HepG2 (cell line): ENCODE measurements around the gene POFUT1. TPM values are rescaled to one million over a fixed set of nuclear protein-coding genes. Genes with fewer than 3 reads are reported as not detected.

Experiments used
- ATAC-seq: fragments of 200-7000 bp; cut with Tn5 transposase; 3 replicates; pipeline ENCODE4 v1.9.1; 2020; ENCODE audit warnings: mild to moderate bottlenecking, moderate library complexity
- BruUV-seq: library from RNA; stranded (reverse); fragments of 400-500 nt; replicated peaks from 2 replicates; lab custom pipeline; 2021; lab: Mats Ljungman, UMichigan
- CTCF ChIA-PET: fragments of 300-600 bp; formaldehyde crosslinking; extraction: SDS; loops from one replicate; lab custom pipeline; 2021; ENCODE audit warnings: low total read pairs, inconsistent platforms, low intra/inter-chr PET ratio; lab: Yijun Ruan, JAX
- POLR2A ChIA-PET: fragments of 350-600 bp; sonication (Branson Sonifier 250); formaldehyde crosslinking; loops from one replicate; lab custom pipeline; 2020; ENCODE audit warnings: antibody characterized with exemption, inconsistent platforms; lab: Yijun Ruan, JAX
- DNase-seq: peaks from one replicate; pipeline ENCODE4 v3.0.0-alpha.2; 2015; ENCODE audit warnings: low spot score
- FAIRE-seq: peaks from 3 replicates; lab custom pipeline; 2011; peaks lifted over from hg19 to GRCh38; lab: Jason Lieb, UNC
- H2AFZ ChIP-seq: one replicate; pipeline ENCODE4 v1.6.1; 2011; ENCODE audit warnings: low read length, inconsistent platforms
- H3K27ac ChIP-seq: fragments of 300-600 bp; 3 replicates; pipeline ENCODE4 v1.8.0; 2011; ENCODE audit warnings: mixed run types, mild to moderate bottlenecking, mixed read lengths, low read length, inconsistent platforms; ENCODE audit not compliant: insufficient read depth; ENCODE audit errors: extremely low read length
- H3K27me3 ChIP-seq, 2 experiments: fragments of 200-600 bp in 1 of 2; 2 replicates in 1 of 2; 3 replicates in 1 of 2; pipeline versions ENCODE4 v1.6.0 to v1.8.0; 2011; ENCODE audit warnings: low read length in 2 of 2, mild to moderate bottlenecking in 2 of 2, moderate library complexity in 2 of 2, inconsistent platforms in 1 of 2; ENCODE audit not compliant: insufficient read depth in 2 of 2, control insufficient read depth in 1 of 2
- H3K36me3 ChIP-seq, 2 experiments: fragments of 200-600 bp in 1 of 2; replicated peaks in 1 of 2; 2 replicates in 1 of 2; 3 replicates in 1 of 2; pipeline versions ENCODE4 v1.5.1 to v1.8.0; 2011; ENCODE audit warnings: low read length in 2 of 2, inconsistent platforms in 1 of 2; ENCODE audit not compliant: insufficient read depth in 2 of 2, control insufficient read depth in 1 of 2
- H3K4me1 ChIP-seq: 2 replicates; pipeline ENCODE4 v1.5.1; 2012; ENCODE audit warnings: low read length, inconsistent platforms; ENCODE audit not compliant: insufficient read depth
- H3K4me2 ChIP-seq: 2 replicates; pipeline ENCODE4 v1.6.0; 2011; ENCODE audit warnings: low read depth, low read length, inconsistent platforms
- H3K4me3 ChIP-seq, 3 experiments: fragments of 200-600 bp in 1 of 3; sonication (generic), shearing (Covaris generic) in 1 of 3; replicated peaks in 1 of 3; 2 replicates each; pipeline ENCODE4 v1.5.1; 2011 to 2016; ENCODE audit warnings: low read length in 3 of 3, inconsistent platforms in 2 of 3, low read depth in 2 of 3, mild to moderate bottlenecking in 2 of 3, control low read depth in 1 of 3, mixed read lengths in 1 of 3; ENCODE audit not compliant: insufficient read depth in 1 of 3
- H3K79me2 ChIP-seq: one replicate; pipeline ENCODE4 v1.6.1; 2011; ENCODE audit warnings: low read length, inconsistent platforms; ENCODE audit not compliant: insufficient read depth
- H3K9ac ChIP-seq: 2 replicates; pipeline ENCODE4 v1.6.0; 2011; ENCODE audit warnings: mild to moderate bottlenecking, low read depth, low read length, inconsistent platforms; ENCODE audit not compliant: insufficient read depth
- H3K9me3 ChIP-seq: 2 replicates; pipeline ENCODE4 v1.5.1; 2012; ENCODE audit warnings: mild to moderate bottlenecking, low read length
- H4K20me1 ChIP-seq: 2 replicates; pipeline ENCODE4 v1.6.0; 2011; ENCODE audit warnings: inconsistent platforms, mild to moderate bottlenecking, low read length, moderate library complexity; ENCODE audit not compliant: insufficient read depth
- DMAP1 ChIP-seq: IDR thresholded peaks from 2 replicates; pipeline ENCODE4 v1.6.1; 2016
- HHEX ChIP-seq: IDR thresholded peaks from 2 replicates; pipeline ENCODE4 v1.6.1; 2016; ENCODE audit warnings: control low read depth
- ZNF101 ChIP-seq: sonication (generic); formaldehyde crosslinking; IDR thresholded peaks from 2 replicates; pipeline ENCODE4 v1.4.0; 2020; ENCODE audit warnings: mild to moderate bottlenecking, low read depth, missing genetic modification reagents, borderline replicate concordance
- WGBS: methylation state at CpG from one replicate; pipeline ENCODE4 v1.1.6; 2017; ENCODE audit warnings: low lambda C conversion rate; 5-methylcytosine and 5-hydroxymethylcytosine counted together
- in situ Hi-C: cut with HindIII; loops from 2 replicates; pipeline ENCODE4 v1.10.0; 2017; ENCODE audit warnings: low pct_unique_long_range_greater_than_20kb; ENCODE audit not compliant: extremely low pct_ligation_motif_present
- intact Hi-C: fragments of 100-400 bp; cut with micrococcal nuclease; formaldehyde crosslinking; loops from one replicate; pipeline ENCODE4 v1.10.0; 2022; ENCODE audit not compliant: unreplicated experiment
- polyA plus RNA-seq, 8 experiments: library from polyadenylated mRNA; depleted of rRNA in 3 of 8; stranded (reverse) in 7 of 8; unstranded in 1 of 8; fragments of >200 nt; fragmentation: Illumina TruSeq in 4 of 8; extraction: Trizol in 4 of 8; gene quantifications; 2 replicates each; pipeline versions ENCODE4 v1.2.1 to v1.2.3, GENCODE V29; 2011 to 2016; ENCODE audit warnings: low read depth in 4 of 8, missing spikeins in 1 of 8, mixed read lengths in 1 of 8; ENCODE audit not compliant: insufficient read depth in 1 of 8
- total RNA-seq, 5 experiments: library from RNA; depleted of rRNA; stranded (reverse); fragments of >200 nt; fragmentation: Illumina TruSeq; extraction: Trizol; gene quantifications; 2 replicates each; pipeline ENCODE4 v1.2.3, GENCODE V29; 2016; ENCODE audit warnings: low read depth in 1 of 5
- TF ChIP-seq, protein P1 (sequence below): IDR thresholded peaks from 2 replicates; pipeline ENCODE4 v1.6.1; 2016
- TF ChIP-seq, protein P2 (sequence below): sonication (generic); formaldehyde crosslinking; IDR thresholded peaks from 2 replicates; pipeline ENCODE4 v1.8.1; 2023; ENCODE audit warnings: mild to moderate bottlenecking, missing genetic modification reagents
- TF ChIP-seq, protein P3 (sequence below): sonication (generic); formaldehyde crosslinking; IDR thresholded peaks from 2 replicates; pipeline ENCODE4 v1.5.1; 2020; ENCODE audit warnings: missing genetic modification reagents, mild to moderate bottlenecking, borderline replicate concordance
- TF ChIP-seq, protein P4 (sequence below): sonication (generic); formaldehyde crosslinking; IDR thresholded peaks from 2 replicates; pipeline ENCODE4 v1.4.0; 2020; ENCODE audit warnings: mild to moderate bottlenecking, missing genetic modification reagents
- TF ChIP-seq, protein P5 (sequence below): sonication (generic); formaldehyde crosslinking; IDR thresholded peaks from 2 replicates; pipeline ENCODE4 v1.8.1; 2023; ENCODE audit warnings: mild to moderate bottlenecking, missing genetic modification reagents

Gene POFUT1
- total and polyA plus RNA-seq, 2 of the 13 experiments (the other 11 are each of a cell fraction or from before 2014, with no cell fraction given) = 35.5 to 58.3 TPM

DNA sequence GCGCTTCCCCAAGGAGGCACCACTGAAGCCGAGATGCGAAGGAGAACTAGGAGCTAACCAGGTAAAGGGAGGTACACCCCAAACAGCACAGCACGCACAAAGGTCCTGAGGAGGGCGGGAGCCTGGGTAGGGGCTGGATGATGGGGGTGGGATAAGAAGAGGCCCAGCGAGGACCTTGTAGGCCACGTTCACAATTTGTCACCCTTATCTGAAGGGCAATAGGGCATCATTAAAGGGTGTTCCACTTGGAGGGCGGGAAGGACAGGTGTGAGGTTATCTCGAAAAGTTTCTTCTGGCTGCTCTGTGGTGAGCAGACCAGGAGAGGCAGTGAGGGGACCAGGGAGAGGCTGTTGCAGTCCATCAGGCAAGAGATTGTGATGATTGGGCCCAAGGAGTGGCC is 25.6 kb downstream of the POFUT1 start:
- H3K4me1 ChIP-seq = peaks cover 24% of the 10 kb centered on the region
- DNase-seq = no peak
- H3K9me3 ChIP-seq = no peaks in the 10 kb centered on the region
- no peak overlapping the region for H2AFZ ChIP-seq
- H4K20me1 ChIP-seq = no peaks in the 10 kb centered on the region
- CTCF ChIA-PET = no interaction called here
- TF ChIP-seq, protein P1, sequence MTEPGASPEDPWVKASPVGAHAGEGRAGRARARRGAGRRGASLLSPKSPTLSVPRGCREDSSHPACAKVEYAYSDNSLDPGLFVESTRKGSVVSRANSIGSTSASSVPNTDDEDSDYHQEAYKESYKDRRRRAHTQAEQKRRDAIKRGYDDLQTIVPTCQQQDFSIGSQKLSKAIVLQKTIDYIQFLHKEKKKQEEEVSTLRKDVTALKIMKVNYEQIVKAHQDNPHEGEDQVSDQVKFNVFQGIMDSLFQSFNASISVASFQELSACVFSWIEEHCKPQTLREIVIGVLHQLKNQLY (CRISPR knock-in tag) = no peak
- TF ChIP-seq ZNF101 (CRISPR knock-in tag) (no peak), DMAP1 (CRISPR knock-in tag) (no peak), HHEX (no peak)
- TF ChIP-seq, protein P2, sequence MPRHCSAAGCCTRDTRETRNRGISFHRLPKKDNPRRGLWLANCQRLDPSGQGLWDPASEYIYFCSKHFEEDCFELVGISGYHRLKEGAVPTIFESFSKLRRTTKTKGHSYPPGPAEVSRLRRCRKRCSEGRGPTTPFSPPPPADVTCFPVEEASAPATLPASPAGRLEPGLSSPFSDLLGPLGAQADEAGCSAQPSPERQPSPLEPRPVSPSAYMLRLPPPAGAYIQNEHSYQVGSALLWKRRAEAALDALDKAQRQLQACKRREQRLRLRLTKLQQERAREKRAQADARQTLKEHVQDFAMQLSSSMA (CRISPR knock-in tag) = no peak
- TF ChIP-seq, protein P3, sequence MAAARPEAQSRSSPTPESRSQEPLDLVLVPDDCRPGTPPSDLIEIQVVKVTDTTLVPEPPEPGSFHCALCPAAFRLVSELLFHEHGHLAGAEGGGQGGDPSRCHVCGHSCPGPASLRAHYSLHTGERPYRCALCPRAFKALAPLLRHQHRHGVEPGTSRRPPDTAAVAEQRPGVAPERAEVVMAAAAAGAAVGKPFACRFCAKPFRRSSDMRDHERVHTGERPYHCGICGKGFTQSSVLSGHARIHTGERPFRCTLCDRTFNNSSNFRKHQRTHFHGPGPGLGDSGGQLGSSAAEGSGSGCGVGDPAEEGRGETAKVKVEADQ (CRISPR knock-in tag) = no peak
- TF ChIP-seq, protein P4, sequence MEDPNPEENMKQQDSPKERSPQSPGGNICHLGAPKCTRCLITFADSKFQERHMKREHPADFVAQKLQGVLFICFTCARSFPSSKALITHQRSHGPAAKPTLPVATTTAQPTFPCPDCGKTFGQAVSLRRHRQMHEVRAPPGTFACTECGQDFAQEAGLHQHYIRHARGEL (CRISPR knock-in tag) = no peak
- TF ChIP-seq, protein P5, sequence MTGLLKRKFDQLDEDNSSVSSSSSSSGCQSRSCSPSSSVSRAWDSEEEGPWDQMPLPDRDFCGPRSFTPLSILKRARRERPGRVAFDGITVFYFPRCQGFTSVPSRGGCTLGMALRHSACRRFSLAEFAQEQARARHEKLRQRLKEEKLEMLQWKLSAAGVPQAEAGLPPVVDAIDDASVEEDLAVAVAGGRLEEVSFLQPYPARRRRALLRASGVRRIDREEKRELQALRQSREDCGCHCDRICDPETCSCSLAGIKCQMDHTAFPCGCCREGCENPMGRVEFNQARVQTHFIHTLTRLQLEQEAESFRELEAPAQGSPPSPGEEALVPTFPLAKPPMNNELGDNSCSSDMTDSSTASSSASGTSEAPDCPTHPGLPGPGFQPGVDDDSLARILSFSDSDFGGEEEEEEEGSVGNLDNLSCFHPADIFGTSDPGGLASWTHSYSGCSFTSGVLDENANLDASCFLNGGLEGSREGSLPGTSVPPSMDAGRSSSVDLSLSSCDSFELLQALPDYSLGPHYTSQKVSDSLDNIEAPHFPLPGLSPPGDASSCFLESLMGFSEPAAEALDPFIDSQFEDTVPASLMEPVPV (CRISPR knock-in tag) = no peak
- TF ChIP-seq, all 625 proteins: peak for 0
- WGBS = 97% methylated on average over 9 of the region's 9 CpGs
- no peak overlapping the region for H3K27ac ChIP-seq
- FAIRE-seq = no peak
- intact Hi-C loops (no loop called here), in situ Hi-C loops (no loop called here)
- no TSS peak for BruUV-seq
- no peak overlapping the region for H3K4me3 ChIP-seq
- H3K36me3 ChIP-seq = peaks cover 25 to 62% of the 10 kb centered on the region in 2 experiments
- H3K9ac ChIP-seq = no peak overlapping the region
- ATAC-seq = no peak
- H3K27me3 ChIP-seq = no peaks in the 10 kb centered on the region
- no peak overlapping the region for H3K4me2 ChIP-seq
- POLR2A ChIA-PET = no interaction called here
- no peaks in the 10 kb centered on the region for H3K79me2 ChIP-seq
